Lower lobe of right lung (tissue), 2 donors: ENCODE results near the gene PSEN2. TPM values are rescaled to one million over a fixed set of nuclear protein-coding genes. Genes with fewer than 3 reads are reported as not detected.

Experiments used
- ATAC-seq, 2 donors: fragments of 200-7000 bp; cut with Tn5 transposase; one replicate each; pipeline ENCODE4 v1.9.1; 2020 to 2022; ENCODE audit warnings: mild to moderate bottlenecking in 2 of 2, moderate library complexity in 2 of 2
- DNase-seq: peaks from one replicate; pipeline ENCODE4 v3.0.0-alpha.2; 2020
- H3K27ac ChIP-seq: fragments of 200-600 bp; one replicate; pipeline ENCODE4 v1.8.0; 2022
- H3K27me3 ChIP-seq: fragments of 200-600 bp; one replicate; pipeline ENCODE4 v1.8.0; 2022; ENCODE audit warnings: low read depth
- H3K36me3 ChIP-seq: fragments of 200-600 bp; one replicate; pipeline ENCODE4 v1.8.0; 2022; ENCODE audit warnings: mild to moderate bottlenecking
- H3K4me1 ChIP-seq: fragments of 200-600 bp; one replicate; pipeline ENCODE4 v1.8.0; 2022
- H3K4me3 ChIP-seq: fragments of 200-600 bp; one replicate; pipeline ENCODE4 v1.8.0; 2022; ENCODE audit warnings: mild to moderate bottlenecking
- H3K9me3 ChIP-seq: fragments of 200-600 bp; one replicate; pipeline ENCODE4 v1.8.0; 2022
- intact Hi-C: fragments of 100-400 bp; cut with DNase I; formaldehyde crosslinking; loops from one replicate; pipeline ENCODE4 v1.11.0; 2022
- total RNA-seq: library from RNA; stranded (reverse); fragmentation: NEBNext Ultra II Directional; extraction: Animal tissue kit (Norgen Biotek cat#: 25700); gene quantifications from one replicate; pipeline ENCODE4 v1.2.1, GENCODE V29; 2021
- TF ChIP-seq, protein P1 (sequence below): fragments of 200-600 bp; IDR thresholded peaks from one replicate; pipeline ENCODE4 v1.8.0; 2022; ENCODE audit warnings: antibody characterized with exemption, mild to moderate bottlenecking
- donor health status: DM: no; HTN: yes; CAD: no; lungs with severe emphysema.

The PSEN2 gene
- total RNA-seq, 1 donor from 2014 or later: 26.6 TPM

GRCh38 chr1:226943156-226943555, 72.7 kb downstream of the PSEN2 start:
- ATAC-seq: no peak
- H3K4me1 ChIP-seq: peaks cover 48% of the 10 kb centered on the region
- TF ChIP-seq, protein P1, sequence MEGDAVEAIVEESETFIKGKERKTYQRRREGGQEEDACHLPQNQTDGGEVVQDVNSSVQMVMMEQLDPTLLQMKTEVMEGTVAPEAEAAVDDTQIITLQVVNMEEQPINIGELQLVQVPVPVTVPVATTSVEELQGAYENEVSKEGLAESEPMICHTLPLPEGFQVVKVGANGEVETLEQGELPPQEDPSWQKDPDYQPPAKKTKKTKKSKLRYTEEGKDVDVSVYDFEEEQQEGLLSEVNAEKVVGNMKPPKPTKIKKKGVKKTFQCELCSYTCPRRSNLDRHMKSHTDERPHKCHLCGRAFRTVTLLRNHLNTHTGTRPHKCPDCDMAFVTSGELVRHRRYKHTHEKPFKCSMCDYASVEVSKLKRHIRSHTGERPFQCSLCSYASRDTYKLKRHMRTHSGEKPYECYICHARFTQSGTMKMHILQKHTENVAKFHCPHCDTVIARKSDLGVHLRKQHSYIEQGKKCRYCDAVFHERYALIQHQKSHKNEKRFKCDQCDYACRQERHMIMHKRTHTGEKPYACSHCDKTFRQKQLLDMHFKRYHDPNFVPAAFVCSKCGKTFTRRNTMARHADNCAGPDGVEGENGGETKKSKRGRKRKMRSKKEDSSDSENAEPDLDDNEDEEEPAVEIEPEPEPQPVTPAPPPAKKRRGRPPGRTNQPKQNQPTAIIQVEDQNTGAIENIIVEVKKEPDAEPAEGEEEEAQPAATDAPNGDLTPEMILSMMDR: no peak
- H3K27me3 ChIP-seq: no peaks in the 10 kb centered on the region
- intact Hi-C loops: no loop called here
- H3K27ac ChIP-seq: no peak overlapping the region
- peaks cover 3% of the 10 kb centered on the region for H3K9me3 ChIP-seq
- no peaks in the 10 kb centered on the region for H3K36me3 ChIP-seq
- no peak overlapping the region for H3K4me3 ChIP-seq
- no peak for DNase-seq

DNA sequence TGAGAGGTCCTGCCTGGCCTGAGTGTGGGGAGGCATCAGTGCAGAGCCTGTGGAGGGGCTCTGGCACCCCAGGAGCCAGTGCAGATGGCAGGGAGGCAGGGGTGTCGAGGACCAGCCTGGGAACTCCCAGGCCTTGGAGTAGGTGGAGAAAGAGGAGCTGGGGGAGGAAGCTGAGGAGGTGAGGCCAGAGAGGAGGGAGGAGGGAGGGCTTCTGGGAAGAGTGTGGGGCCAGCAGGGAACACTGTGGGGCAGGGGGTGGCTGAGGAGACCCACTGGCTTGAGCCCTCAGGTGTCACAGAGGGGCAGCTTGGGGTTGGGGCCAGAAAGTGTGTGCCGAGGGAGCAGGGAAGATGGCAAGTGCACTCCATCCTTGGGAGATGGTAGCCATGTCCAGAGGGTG, 73.5 kb downstream of the PSEN2 start:
- ATAC-seq: no peak
- intact Hi-C loops: no loop called here
- Histone ChIP-seq H3K9me3 (peaks cover 3% of the 10 kb centered on the region), H3K4me1 (peaks cover 40% of the 10 kb centered on the region), H3K27me3 (no peaks in the 10 kb centered on the region), H3K27ac (no peak overlapping the region), H3K4me3 (no peak overlapping the region), H3K36me3 (no peaks in the 10 kb centered on the region)
- no peak for DNase-seq
- TF ChIP-seq, protein P1: no peak

- peaks cover 39% of the 10 kb centered on the region for H3K4me1 ChIP-seq
- intact Hi-C loops: no loop called here
- no peaks in the 10 kb centered on the region for H3K36me3 ChIP-seq
- TF ChIP-seq, protein P1: no peak
- H3K9me3 ChIP-seq: peaks cover 3% of the 10 kb centered on the region
- no peak overlapping the region for H3K4me3 ChIP-seq
- H3K27ac ChIP-seq: peak overlapping the region; percentile 61
- DNase-seq (peak; percentile 63), ATAC-seq (peak; percentile 67 to 79)
- no peaks in the 10 kb centered on the region for H3K27me3 ChIP-seq
Observed at GRCh38 chr1:226945106-226945857, 74.9 kb downstream of the PSEN2 start.

Other genes with a start within 250 kb of the PSEN2 start
- gene ITPKB, start 131.3 kb upstream of the PSEN2 start, total RNA-seq: 42.3 TPM
- gene COQ8A, start 69.7 kb downstream of the PSEN2 start, total RNA-seq: 45.0 TPM